Measurements from ENCODE around the gene HCFC1R1.

Gene HCFC1R1

GRCh38 chr16:3028716-3029319 lies 5.1 kb upstream of the HCFC1R1 start:
- H3K4me3 ChIP-seq (ENCODE audit: low read depth in 1 of 2, low read length in 2 of 2), result no peak overlapping the region
- DNase-seq, result no peak
- no peak overlapping the region for H3K9ac ChIP-seq (ENCODE audit: low read depth, low read length)
- H3K9me3 ChIP-seq (ENCODE audit: insufficient read depth, low read length, severe bottlenecking), result no peaks in the 10 kb centered on the region
- H3K79me2 ChIP-seq (ENCODE audit: insufficient read depth, low read length), result peaks cover 12% of the 10 kb centered on the region
- H2AFZ ChIP-seq (ENCODE audit: low read depth, low read length), result no peak overlapping the region
- no peak overlapping the region for H3K27ac ChIP-seq (ENCODE audit: low read length)
- no peak overlapping the region for H3K4me2 ChIP-seq (ENCODE audit: insufficient read depth, low read length)
- TF ChIP-seq, protein P1, sequence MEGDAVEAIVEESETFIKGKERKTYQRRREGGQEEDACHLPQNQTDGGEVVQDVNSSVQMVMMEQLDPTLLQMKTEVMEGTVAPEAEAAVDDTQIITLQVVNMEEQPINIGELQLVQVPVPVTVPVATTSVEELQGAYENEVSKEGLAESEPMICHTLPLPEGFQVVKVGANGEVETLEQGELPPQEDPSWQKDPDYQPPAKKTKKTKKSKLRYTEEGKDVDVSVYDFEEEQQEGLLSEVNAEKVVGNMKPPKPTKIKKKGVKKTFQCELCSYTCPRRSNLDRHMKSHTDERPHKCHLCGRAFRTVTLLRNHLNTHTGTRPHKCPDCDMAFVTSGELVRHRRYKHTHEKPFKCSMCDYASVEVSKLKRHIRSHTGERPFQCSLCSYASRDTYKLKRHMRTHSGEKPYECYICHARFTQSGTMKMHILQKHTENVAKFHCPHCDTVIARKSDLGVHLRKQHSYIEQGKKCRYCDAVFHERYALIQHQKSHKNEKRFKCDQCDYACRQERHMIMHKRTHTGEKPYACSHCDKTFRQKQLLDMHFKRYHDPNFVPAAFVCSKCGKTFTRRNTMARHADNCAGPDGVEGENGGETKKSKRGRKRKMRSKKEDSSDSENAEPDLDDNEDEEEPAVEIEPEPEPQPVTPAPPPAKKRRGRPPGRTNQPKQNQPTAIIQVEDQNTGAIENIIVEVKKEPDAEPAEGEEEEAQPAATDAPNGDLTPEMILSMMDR (IDR thresholded peaks at IDR 0.05; ENCODE audit: borderline replicate concordance, extremely low read depth, low read length, poor library complexity, severe bottlenecking), result no peak
- no peak for TF ChIP-seq EZH2 (IDR thresholded peaks at IDR 0.05; ENCODE audit: borderline replicate concordance, low read depth, low read length, severe bottlenecking)
- no peak for ATAC-seq (ENCODE audit: insufficient read depth, low read depth)
- H3K27me3 ChIP-seq (ENCODE audit: insufficient read depth, low read length, poor library complexity), result no peaks in the 10 kb centered on the region
- H3K36me3 ChIP-seq (ENCODE audit: insufficient read depth, low read length), result peaks cover 22% of the 10 kb centered on the region
- H3K4me1 ChIP-seq (ENCODE audit: insufficient read depth, low read length), result peaks cover 18% of the 10 kb centered on the region
- peaks cover 22% of the 10 kb centered on the region for H4K20me1 ChIP-seq (ENCODE audit: insufficient read depth, low read length)

DNA sequence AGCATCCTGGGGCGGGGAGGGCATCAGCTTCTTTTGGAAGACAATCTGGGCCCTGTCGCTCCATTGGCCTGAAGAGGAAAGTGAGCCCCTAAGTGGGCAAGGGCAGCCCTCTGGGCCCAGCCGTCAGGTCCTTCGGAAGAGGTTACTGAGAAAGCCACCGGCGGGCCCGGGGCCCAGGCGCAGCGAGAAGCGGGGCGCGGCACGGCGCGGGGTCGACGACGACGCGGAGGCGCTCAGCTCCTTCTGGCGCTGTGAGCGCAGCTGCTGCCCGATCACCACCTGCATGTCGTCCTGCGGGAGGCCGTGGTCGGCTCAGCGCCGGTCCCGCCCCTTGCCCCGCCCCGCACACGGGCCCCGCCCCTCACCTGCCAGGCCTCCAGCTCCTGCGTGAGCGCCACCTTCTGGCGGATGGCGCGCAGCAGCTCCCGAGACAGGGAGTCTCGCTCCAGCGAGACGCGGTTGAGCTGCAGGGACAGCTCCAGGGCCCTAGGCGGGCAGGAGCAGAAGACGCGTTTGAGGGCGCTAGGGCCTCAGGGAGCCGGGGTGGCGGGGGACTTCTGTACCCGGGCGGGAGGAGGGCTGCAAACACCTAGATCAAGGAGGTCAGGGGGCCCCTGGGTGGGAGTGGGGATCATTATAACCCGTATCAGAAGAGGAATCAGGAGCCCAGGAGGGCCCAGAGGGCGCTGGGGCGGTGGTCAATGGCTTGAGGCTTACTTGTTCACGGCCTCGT lies 4.4 kb upstream of the HCFC1R1 start:
- Histone ChIP-seq H3K36me3 (ENCODE audit: insufficient read depth, low read length) (peaks cover 22% of the 10 kb centered on the region), H3K4me2 (ENCODE audit: insufficient read depth, low read length) (no peak overlapping the region), H4K20me1 (ENCODE audit: insufficient read depth, low read length) (peaks cover 22% of the 10 kb centered on the region), H3K27ac (ENCODE audit: low read length) (no peak overlapping the region), H3K9ac (ENCODE audit: low read depth, low read length) (no peak overlapping the region), H2AFZ (ENCODE audit: low read depth, low read length) (no peak overlapping the region), H3K9me3 (ENCODE audit: insufficient read depth, low read length, severe bottlenecking) (no peaks in the 10 kb centered on the region), H3K27me3 (ENCODE audit: insufficient read depth, low read length, poor library complexity) (no peaks in the 10 kb centered on the region), H3K4me3 (ENCODE audit: low read depth in 1 of 2, low read length in 2 of 2) (no peak overlapping the region), H3K79me2 (ENCODE audit: insufficient read depth, low read length) (peaks cover 12% of the 10 kb centered on the region), H3K4me1 (ENCODE audit: insufficient read depth, low read length) (peaks cover 25% of the 10 kb centered on the region)
- peak; percentile 47 for ATAC-seq (ENCODE audit: insufficient read depth, low read depth)
- peak; percentile 83 for DNase-seq
- TF ChIP-seq, protein P1 (IDR thresholded peaks at IDR 0.05; ENCODE audit: borderline replicate concordance, extremely low read depth, low read length, poor library complexity, severe bottlenecking), result peak; percentile 78
- TF ChIP-seq EZH2 (IDR thresholded peaks at IDR 0.05; ENCODE audit: borderline replicate concordance, low read depth, low read length, severe bottlenecking), result no peak

GRCh38 chr16:3027489-3027795 lies 3.7 kb upstream of the HCFC1R1 start:
- Histone ChIP-seq H3K9ac (ENCODE audit: low read depth, low read length) (no peak overlapping the region), H2AFZ (ENCODE audit: low read depth, low read length) (no peak overlapping the region), H3K4me1 (ENCODE audit: insufficient read depth, low read length) (peaks cover 32% of the 10 kb centered on the region), H4K20me1 (ENCODE audit: insufficient read depth, low read length) (peaks cover 22% of the 10 kb centered on the region), H3K27me3 (ENCODE audit: insufficient read depth, low read length, poor library complexity) (no peaks in the 10 kb centered on the region), H3K27ac (ENCODE audit: low read length) (no peak overlapping the region), H3K36me3 (ENCODE audit: insufficient read depth, low read length) (peaks cover 22% of the 10 kb centered on the region), H3K4me2 (ENCODE audit: insufficient read depth, low read length) (no peak overlapping the region), H3K79me2 (ENCODE audit: insufficient read depth, low read length) (peaks cover 12% of the 10 kb centered on the region), H3K4me3 (ENCODE audit: low read depth in 1 of 2, low read length in 2 of 2) (no peak overlapping the region), H3K9me3 (ENCODE audit: insufficient read depth, low read length, severe bottlenecking) (no peaks in the 10 kb centered on the region)
- no peak for DNase-seq
- ATAC-seq (ENCODE audit: insufficient read depth, low read depth), result no peak
- TF ChIP-seq EZH2 (IDR thresholded peaks at IDR 0.05; ENCODE audit: borderline replicate concordance, low read depth, low read length, severe bottlenecking), result no peak
- TF ChIP-seq, protein P1 (IDR thresholded peaks at IDR 0.05; ENCODE audit: borderline replicate concordance, extremely low read depth, low read length, poor library complexity, severe bottlenecking), result no peak
